ENCODE data around the gene BOK.

DNA sequence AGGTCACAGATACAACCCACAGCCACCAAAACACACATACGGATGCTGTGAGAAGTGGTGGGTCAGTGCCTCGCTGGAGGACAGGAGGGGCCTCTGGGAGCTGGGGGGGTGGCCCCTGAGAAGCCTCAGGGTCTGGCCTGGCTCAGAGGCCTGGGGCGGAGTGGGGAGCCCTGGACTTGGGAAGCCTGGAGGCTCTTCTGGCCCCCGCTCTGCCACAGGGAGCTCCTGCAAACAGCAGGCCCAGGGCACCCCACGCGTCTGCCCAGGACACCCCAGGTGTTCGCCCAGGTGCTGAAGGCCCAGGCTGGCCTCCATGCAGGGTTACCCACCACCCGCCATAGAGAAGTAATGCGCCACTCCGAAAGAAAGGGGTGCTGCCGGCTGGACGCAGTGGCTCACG is 52.5 kb downstream of the BOK start:
- TF ChIP-seq YY1 (IDR thresholded peaks at IDR 0.05; ENCODE audit: insufficient read depth, insufficient read length): no peak
- no peak for TF ChIP-seq SUZ12 (IDR thresholded peaks at IDR 0.05; ENCODE audit: extremely low read depth, insufficient read depth, insufficient read length)
